Urinary bladder (tissue), 4 donors: Measurements from ENCODE around the gene VPS39. TPM values are rescaled to one million over a fixed set of nuclear protein-coding genes. Genes with fewer than 3 reads are reported as not detected.

Experiments
- DNase-seq: peaks from one replicate; pipeline ENCODE4 v3.0.0-alpha.2; 2015; ENCODE audit errors: extremely low spot score
- H3K27ac ChIP-seq: one replicate; pipeline ENCODE4 v1.5.1; 2013; ENCODE audit warnings: low read depth, mild to moderate bottlenecking, moderate library complexity
- H3K36me3 ChIP-seq: one replicate; pipeline ENCODE4 v1.6.1; 2013; ENCODE audit warnings: mild to moderate bottlenecking, moderate library complexity; ENCODE audit not compliant: insufficient read depth
- H3K4me1 ChIP-seq: one replicate; pipeline ENCODE4 v1.6.1; 2013; ENCODE audit warnings: mild to moderate bottlenecking, moderate library complexity; ENCODE audit not compliant: insufficient read depth
- H3K4me3 ChIP-seq: one replicate; pipeline ENCODE4 v1.5.1; 2013; ENCODE audit warnings: low read depth, low read length
- WGBS: extraction: QIAGEN DNeasy Blood & Tissue Kit; methylation state at CpG from one replicate; pipeline ENCODE4 v1.1.7; 2013; 5-methylcytosine and 5-hydroxymethylcytosine counted together
- polyA plus RNA-seq: library from polyadenylated mRNA; stranded (reverse); fragments of 200-250 nt; gene quantifications from one replicate; pipeline ENCODE4 v1.2.3, GENCODE V29; 2013
- total RNA-seq: library from RNA; depleted of rRNA; stranded (reverse); fragments of >200 nt; gene quantifications from one replicate; pipeline ENCODE4 v1.2.3, GENCODE V29; 2014
- donor health status: healthy with polysubstance abuse.
- donor health status: healthy.

VPS39 gene
- total and polyA plus RNA-seq, 2 donors: 43.8 to 57.3 TPM

GRCh38 chr15:42151736-42152135 lies 56.4 kb downstream of the VPS39 start:
- no peak for DNase-seq
- no peak overlapping the region for H3K4me3 ChIP-seq
- H3K4me1 ChIP-seq: peaks cover 1% of the 10 kb centered on the region
- 51% methylated on average over 4 of the region's 4 CpGs for WGBS
- H3K27ac ChIP-seq: no peak overlapping the region
- no peaks in the 10 kb centered on the region for H3K36me3 ChIP-seq

- WGBS: 81% methylated on average over 10 of the region's 10 CpGs
Observed at GRCh38 chr15:42151141-42151561, 57.0 kb downstream of the VPS39 start.

DNA sequence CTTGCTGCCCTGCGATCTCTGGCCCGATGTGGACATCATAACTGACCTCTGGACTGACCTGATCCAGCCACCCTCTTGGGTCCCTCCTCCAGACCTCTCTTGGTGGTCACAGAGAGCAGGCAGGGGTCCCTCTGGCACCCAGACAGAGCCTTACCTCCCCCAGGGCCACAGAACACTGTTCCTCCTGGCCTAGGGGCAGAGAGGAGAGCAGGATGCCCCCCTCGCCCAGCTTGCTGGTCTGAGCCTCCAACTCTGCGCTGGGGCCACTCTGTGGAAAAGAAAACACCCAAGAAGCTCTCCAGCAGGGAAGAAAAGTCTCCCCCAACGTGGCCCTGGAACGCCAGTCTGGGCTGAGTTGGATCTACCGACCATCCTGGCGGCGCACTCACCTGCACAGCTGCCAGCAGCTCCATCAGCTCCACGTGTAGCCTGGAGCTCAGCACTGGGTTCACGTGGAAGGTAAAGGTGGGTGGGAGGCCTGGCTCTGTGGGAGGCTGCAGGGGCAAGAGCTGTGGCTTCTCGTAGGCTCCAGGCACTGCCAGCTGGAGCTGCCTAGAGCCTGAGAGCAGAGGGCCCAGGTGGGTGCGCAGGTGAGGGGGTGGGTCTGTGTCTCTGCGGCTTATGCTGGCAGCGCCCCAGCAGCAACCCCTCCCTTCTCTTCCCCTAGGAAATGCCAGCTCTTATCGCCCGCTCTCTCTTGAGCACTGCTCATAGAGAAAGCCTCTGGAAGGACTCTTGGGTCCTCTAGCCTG lies 57.7 kb downstream of the VPS39 start:
- DNase-seq: no peak
- no peak overlapping the region for H3K4me3 ChIP-seq
- WGBS: 89% methylated on average over 17 of the region's 17 CpGs
- H3K27ac ChIP-seq: no peak overlapping the region
- H3K4me1 ChIP-seq: peaks cover 1% of the 10 kb centered on the region
- H3K36me3 ChIP-seq: no peaks in the 10 kb centered on the region

More at GRCh38 chr15:42151141-42151561, 57.0 kb downstream of the VPS39 start:
- H3K36me3 ChIP-seq: no peaks in the 10 kb centered on the region
- H3K4me1 ChIP-seq: peaks cover 1% of the 10 kb centered on the region
- H3K4me3 ChIP-seq: no peak overlapping the region
- no peak for DNase-seq
- H3K27ac ChIP-seq: no peak overlapping the region

GRCh38 chr15:42149493-42150218 lies 58.4 kb downstream of the VPS39 start:
- no peak for DNase-seq
- WGBS: 88% methylated on average over 14 of the region's 14 CpGs
- Histone ChIP-seq H3K4me3 (no peak overlapping the region), H3K36me3 (no peaks in the 10 kb centered on the region), H3K4me1 (peaks cover 1% of the 10 kb centered on the region), H3K27ac (no peak overlapping the region)

DNA sequence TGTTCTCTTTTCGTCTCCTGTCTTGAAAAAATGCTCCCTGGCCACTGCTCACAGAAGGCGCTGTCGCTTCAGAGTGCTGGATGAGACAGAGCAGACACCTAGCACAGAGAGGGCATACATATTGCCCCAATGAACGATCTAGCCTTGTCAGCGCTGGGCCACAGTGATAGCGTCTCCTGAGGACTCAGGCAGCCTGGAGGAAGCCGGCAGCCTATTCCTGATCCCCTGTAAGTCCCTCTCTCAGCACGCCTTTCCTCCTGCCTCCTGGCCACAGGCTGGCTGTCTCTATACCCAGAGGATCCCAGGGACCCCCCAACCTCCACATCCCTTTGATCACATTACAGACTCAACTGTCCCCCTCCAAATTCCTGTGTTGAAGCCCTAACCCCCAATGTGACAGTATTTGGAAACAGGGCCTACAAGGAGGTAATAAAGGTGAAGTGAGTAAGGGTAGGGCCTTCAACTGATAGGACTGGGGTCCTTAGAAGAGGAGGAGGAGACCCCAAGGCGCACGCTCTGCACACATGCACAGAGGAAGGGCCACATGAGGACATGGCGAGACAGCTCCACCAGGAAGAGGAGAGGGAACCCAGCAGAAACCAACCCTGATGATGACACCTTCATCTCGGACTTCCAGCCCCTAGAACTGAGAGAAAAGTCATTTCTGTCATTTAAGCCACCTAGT lies 59.2 kb downstream of the VPS39 start:
- no peak for DNase-seq
- Histone ChIP-seq H3K27ac (no peak overlapping the region), H3K4me1 (peaks cover 1% of the 10 kb centered on the region), H3K4me3 (no peak overlapping the region), H3K36me3 (no peaks in the 10 kb centered on the region)
- WGBS: 70% methylated on average over 12 of the region's 12 CpGs

GRCh38 chr15:42147431-42147735 lies 60.7 kb downstream of the VPS39 start:
- no peak for DNase-seq
- Histone ChIP-seq H3K4me1 (no peaks in the 10 kb centered on the region), H3K36me3 (no peaks in the 10 kb centered on the region), H3K27ac (no peak overlapping the region), H3K4me3 (no peak overlapping the region)
- WGBS: 94% methylated on average over 4 of the region's 4 CpGs

DNA sequence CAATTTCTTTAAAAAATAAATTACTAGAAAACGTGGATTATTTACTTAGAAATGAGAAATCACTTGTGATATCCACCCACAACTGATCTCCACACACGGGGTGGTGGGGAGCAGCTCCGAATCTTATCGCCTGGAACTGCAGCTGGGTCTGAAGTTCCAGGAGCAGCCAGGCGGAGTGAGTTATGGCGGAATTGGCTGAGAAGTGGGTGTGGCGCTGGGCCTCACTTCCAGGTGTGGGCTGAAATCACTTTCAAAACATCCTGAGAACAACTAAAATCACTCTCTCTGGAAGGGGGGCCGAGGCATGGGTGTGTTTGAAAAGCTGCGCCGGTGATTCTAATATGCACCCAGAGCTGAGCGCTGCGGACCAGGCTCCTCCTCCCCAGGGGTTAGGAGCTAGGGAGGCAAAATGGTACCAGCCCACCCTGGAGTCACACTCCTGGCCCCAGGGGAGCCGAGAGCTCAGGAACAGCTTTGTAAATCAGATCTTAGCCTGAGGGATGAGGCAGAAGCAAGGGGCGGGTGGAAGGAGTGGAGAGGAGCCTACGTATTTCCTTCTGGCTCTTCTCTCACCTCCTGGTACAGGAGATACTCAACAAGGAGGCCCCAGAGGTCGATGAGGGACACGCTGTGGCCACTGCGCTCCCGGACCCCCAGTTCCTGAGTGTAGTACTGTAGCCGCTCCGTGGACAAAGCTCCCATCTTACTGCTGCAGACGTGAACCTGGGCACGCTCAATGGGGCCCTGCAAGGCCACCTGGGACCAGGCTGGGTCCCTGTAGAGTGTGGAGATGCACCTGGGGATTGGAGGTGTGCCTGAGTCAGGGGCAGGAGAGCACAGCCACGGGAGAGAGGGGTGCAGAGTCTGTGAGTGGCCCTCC lies 61.3 kb downstream of the VPS39 start:
- DNase-seq: no peak
- no peak overlapping the region for H3K4me3 ChIP-seq
- no peaks in the 10 kb centered on the region for H3K36me3 ChIP-seq
- WGBS: 80% methylated on average over 24 of the region's 24 CpGs
- no peak overlapping the region for H3K27ac ChIP-seq
- no peaks in the 10 kb centered on the region for H3K4me1 ChIP-seq

DNA sequence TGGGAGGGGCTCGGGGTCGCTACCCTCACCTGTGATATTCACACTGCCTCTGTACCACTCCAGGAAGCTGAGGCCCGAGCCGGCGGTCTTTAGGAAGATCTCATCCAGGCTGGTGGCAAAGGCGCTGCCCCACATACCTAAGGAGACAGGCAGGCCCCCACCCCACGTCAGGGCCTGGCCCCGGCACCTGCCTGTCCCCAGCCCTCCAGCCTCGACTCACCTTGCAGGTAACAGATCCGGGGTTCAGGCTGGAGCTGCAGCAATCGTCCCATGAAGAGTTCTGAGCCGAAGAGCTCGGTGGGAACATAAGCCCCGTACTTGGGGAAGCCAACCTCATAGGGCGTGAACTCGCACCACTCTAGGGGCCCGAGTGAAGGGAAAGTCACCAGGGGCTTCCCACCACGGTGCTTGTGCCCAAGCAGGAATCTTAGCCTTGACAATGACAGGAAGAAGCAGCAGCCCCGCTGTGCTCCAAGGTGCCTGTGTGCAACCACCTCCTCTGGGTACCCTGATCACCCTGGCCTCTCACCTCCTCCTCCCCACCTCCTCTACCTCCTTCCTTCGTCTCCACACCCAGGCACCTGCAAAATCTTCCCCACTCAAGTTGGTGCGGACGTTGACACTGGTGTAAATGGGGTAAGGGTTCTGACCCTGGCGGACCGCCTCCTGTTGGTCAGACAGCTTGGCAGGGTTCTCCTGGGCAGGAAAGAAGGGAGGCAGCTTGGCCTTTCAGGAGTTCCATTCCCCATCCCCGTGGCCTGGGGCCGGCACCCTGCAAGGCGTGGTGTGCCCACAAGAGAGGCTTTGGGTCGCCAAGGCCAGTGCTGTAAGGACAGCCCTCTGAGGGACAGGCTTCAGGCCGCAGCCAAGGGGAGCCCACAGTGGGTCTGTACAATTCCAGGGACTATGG lies 62.3 kb downstream of the VPS39 start:
- Histone ChIP-seq H3K4me3 (no peak overlapping the region), H3K36me3 (no peaks in the 10 kb centered on the region), H3K27ac (no peak overlapping the region), H3K4me1 (no peaks in the 10 kb centered on the region)
- WGBS: 82% methylated on average over 29 of the region's 29 CpGs
- no peak for DNase-seq

DNA sequence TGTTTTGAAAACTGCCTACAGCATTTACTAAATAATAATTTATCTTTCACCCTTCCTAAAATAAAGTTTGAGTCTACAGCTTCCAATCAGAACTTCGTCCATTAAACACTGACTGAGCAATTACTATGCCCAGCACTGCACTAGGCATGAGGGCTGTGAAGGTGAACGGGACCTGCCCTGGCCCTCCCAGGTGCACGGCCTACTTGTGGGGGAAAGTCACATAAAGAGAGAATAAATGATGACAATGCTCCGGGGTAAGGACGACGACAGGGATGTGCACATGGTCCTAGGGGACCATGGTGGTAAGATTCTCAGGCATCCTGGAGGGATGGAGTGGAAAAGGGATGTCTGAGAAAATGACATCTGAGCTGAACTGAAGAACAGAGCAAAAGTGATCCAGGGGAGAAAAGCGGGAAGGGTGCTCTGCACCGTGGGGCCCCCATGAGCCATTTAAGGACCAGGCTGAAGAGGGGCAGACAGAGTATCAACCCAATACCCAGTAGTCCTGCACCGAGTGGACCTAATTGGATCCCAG lies 63.2 kb downstream of the VPS39 start:
- Histone ChIP-seq H3K4me3 (no peak overlapping the region), H3K27ac (no peak overlapping the region), H3K4me1 (no peaks in the 10 kb centered on the region), H3K36me3 (no peaks in the 10 kb centered on the region)
- no peak for DNase-seq
- 72% methylated on average over 9 of the region's 9 CpGs for WGBS

- Histone ChIP-seq H3K27ac (no peak overlapping the region), H3K36me3 (no peaks in the 10 kb centered on the region), H3K4me3 (no peak overlapping the region), H3K4me1 (no peaks in the 10 kb centered on the region)
- no peak for DNase-seq
- 82% methylated on average over 18 of the region's 18 CpGs for WGBS
Observed at GRCh38 chr15:42143866-42144625, 64.1 kb downstream of the VPS39 start.

GRCh38 chr15:42143356-42143755 lies 64.7 kb downstream of the VPS39 start:
- no peaks in the 10 kb centered on the region for H3K4me1 ChIP-seq
- WGBS: 88% methylated on average over 4 of the region's 4 CpGs
- no peak for DNase-seq
- no peak overlapping the region for H3K27ac ChIP-seq
- no peak overlapping the region for H3K4me3 ChIP-seq
- no peaks in the 10 kb centered on the region for H3K36me3 ChIP-seq
